HG03432 (cell line): ENCODE results near the gene KRT79.
"Not testable (repeated sequence)": the region's sequence is repeated elsewhere in the genome, so short reads cannot be mapped to it uniquely, and the experiment has no call there.

Experiments
- ATAC-seq: cut with Tn5 transposase; IDR thresholded peaks from one replicate; pipeline ENCODE4 v1.9.1; 2021; ENCODE audit warnings: mild to moderate bottlenecking, moderate library complexity; ENCODE audit not compliant: unreplicated experiment

KRT79 gene

DNA sequence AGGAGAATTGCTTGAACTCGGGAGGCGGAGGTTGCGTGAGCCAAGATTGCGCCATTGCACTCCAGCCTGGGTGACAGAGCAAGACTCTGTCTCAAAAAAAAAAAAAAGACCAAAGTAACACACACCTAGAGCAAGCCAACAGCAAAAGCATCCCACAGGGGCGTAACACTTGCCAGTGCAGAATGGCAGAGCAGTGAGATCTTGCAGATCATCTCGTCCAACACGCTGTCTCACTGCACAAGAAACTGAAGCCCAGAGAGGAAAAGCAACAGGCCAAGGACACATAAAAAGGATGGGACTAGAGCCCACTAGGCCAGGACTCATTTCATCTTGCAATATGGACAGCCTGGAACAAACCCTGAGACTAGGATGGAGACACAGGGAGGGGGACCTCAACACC is 27.4 kb upstream of the KRT79 start:
- no peak for ATAC-seq

GRCh38 chr12:52860102-52860823 is 26.2 kb upstream of the KRT79 start:
- no peak for ATAC-seq

GRCh38 chr12:52857500-52857899 is 23.4 kb upstream of the KRT79 start:
- no peak for ATAC-seq

- no peak for ATAC-seq
Observed at GRCh38 chr12:52856787-52857186, 22.7 kb upstream of the KRT79 start.

- not testable (repeated sequence) for ATAC-seq
Observed at GRCh38 chr12:52856077-52856476, 22.0 kb upstream of the KRT79 start.

- ATAC-seq: no peak
Observed at GRCh38 chr12:52851787-52852186, 17.7 kb upstream of the KRT79 start.

- no peak for ATAC-seq
Observed at GRCh38 chr12:52850681-52851080, 16.6 kb upstream of the KRT79 start.

DNA sequence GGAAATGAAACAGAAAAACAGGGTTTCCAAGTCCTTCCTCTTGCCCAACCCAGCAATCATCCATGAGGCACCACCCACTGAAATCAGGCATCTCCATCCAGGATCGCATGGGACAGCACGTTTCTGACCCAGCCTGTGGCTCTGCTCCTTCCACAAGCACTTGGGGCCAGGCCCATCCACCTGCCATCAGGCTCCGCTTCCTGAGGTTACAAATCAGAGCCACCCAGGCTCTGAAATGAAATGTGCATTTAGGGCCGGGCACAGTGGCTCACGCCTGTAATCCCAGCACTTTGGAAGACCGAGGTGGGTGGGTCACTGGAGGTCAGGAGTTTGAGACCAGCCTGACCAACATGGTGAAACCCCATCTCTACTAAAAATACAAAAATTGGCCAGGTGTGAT is 15.4 kb upstream of the KRT79 start:
- no peak for ATAC-seq

DNA sequence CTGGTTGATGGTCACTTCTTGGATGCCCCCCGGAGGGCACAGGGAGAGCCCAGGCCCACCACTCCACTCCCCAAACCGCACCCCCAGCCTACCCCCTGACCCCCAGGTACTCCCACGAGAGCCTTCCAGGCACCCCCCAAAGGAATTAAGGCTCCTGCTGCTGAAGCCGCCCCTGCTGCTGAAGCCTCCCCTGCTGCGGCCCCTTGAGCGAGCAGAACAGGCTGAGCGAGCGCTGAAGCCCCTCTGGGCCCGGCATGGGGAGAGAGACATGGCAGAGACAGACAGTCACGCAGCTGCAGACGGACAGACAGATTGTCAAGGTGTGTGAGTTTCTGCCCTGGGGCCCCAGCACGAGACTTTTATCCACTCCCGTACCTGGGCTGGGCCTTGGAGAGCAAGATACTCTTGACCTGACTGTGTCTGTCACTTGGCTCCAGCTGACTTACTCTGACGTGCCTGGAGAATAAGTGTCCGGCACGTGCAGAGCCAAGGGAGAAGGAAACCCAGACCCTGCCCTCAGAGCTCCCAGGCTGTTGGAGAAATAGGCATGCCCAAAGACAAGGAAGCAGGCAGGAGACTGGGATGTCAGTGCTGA is 14.6 kb upstream of the KRT79 start, which contains the start of gene KRT78:
KRT78 (minus strand) TSS at position 334 of the 595 bp plus-strand sequence; CDS start at position 270, 64 bp downstream.
- no peak for ATAC-seq

- ATAC-seq: no peak
Observed at GRCh38 chr12:52847335-52848102, 13.4 kb upstream of the KRT79 start.

DNA sequence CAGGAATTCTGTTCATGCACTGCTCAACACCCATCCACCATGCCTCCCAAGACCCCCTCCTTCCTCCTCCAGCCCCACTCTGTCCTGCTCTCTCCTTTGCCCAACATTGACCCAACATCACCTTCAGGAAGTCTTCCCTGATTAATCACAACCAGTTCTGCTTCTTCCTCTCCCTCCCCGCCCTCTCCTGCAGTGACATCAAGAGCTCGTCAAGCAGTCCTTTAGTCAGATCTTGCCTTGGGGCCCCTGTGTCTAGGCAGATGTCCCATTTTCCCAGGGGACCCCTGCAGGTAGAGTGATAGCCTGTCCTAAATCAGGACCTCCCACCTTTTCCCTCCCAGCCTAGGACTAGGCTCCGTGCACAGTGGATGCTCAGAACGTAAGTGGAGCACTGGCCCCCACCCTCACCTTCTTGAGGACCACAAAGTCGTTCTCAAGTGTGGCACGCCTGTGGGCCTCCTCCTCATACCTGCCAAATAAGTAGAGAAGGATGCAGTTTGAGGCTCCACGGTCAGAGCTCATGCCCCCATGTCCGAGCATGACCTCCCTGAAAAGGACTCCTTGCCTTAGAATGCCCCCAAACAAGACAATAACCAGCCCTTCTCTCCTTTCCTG is 12.4 kb upstream of the KRT79 start:
- no peak for ATAC-seq

DNA sequence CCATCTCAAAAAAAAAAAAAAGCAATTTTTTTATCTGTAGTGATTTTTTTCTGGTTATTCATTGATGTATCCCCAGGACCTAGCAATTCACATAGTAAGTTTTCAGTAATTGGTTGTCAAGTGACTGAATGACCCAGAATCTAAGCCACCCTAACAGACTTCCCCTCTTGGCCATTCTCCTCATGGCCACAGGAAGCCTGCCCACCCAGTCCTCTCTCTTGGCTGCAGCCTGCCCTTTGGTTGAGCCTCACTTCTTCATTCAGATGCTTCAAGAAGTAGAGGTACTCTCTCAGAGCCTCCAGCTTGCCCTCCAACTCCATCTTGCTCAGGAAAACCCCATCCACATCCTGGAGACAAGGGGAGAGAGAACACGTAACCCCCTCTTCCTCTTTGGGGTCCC is 11.8 kb upstream of the KRT79 start:
- no peak for ATAC-seq

DNA sequence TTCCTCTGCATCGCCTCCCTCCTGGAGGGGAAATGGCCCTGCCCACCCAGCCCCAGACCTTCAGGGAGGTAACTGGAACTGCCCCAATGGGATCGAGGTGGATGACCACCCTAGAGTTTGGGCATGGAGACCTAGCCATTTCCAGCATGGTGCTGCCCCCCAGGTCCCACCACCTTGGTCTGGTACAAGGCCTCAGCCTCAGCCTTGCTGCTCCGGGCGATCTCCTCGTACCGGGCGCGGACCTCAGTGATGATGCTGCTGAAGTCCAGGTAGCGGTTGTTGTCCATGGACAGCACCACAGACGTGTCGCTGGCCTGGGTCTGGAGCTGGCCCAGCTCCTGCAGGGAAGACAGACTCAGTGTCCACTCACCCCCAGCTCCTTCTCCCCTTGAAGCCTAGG is 10.3 kb upstream of the KRT79 start:
- ATAC-seq: no peak

GRCh38 chr12:52839436-52840105 is 5.5 kb upstream of the KRT79 start:
- no peak for ATAC-seq

- no peak for ATAC-seq
Observed at GRCh38 chr12:52838609-52839435, 4.7 kb upstream of the KRT79 start.

DNA sequence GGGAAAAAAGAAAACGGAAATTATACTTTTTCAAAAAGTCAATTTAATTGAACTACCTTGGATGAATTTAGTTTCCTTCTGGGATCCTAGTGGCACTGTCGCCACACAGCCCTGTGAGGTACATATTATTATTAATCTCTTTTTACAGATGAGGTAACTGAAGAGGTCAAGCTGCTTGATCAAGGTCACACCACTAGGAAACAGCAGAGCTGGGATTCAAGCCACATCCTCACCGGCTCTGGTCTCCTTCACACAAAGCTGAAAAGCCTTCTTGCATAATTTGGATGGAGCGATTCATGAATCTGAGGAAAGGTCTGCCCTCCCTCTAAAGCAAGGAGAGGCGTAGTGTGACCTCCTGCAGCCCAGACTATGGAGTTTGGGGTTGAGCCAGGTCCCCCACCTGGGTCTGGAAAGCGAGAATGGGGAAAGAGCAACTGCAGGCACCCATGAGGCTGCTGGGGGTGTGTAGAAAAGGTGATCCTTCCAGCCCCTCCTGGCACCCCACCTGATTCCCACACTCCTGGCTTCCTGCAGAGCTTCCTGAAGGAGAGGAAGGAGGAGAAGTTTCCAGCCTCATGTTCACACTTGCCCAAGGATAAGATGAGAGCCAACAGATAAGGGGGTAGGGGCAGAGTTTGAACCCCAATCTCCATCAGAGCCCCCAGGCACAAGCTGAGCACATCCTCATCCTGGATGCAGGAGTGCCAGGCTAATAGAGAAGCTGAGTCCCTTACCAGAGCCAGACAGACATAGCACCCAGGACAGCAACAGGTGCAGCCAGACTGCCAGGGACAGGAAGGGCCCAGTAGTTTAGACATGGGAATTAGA is 3.9 kb upstream of the KRT79 start:
- ATAC-seq: no peak

- no peak for ATAC-seq
Observed at GRCh38 chr12:52837413-52837741, 3.3 kb upstream of the KRT79 start.

DNA sequence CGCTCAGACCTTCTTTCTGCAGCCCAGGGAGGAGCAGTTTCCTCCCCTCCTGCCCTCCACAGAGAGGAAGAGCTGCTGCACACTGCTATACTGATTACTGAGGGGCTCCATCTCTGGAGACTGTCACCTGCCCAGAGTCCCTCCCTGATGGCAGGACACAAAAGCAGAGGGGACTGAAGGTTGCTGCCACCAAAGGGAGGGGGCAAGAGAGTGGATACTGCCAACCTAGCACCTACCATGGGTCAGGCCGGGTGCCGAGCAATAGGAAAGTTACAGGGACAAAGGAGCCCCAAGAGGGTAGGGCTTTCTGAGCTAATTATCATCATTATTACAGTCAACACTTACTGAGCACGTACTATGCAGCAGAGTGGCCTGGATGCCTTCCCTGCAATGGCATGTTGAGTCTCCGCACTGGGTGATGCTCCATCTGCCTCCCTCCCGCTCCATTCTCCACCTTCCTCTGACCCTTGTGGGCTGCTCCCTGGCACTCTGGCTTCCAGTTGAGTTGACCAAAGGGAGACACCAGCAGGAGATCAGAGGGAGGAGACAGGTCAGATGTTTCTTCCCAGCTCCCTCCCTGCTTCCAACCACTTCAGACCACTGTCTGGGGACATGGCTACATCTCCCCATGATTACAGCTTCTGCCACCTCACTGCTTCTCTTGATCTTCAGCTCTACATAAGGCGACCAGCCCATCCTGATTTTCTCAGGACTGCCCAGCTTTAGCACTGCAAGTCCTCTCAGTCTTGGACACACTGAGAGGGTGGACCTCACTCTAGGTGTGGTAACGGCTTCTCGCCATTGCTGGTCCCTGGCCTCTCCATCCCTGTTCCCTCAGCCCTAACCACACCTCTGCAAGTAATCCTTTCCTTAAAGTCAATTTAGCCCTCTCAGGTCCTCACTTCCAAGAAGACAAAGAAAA is 2.6 kb upstream of the KRT79 start:
- ATAC-seq: no peak
